Neutrophil (primary cell): Measurements from ENCODE around the gene MRTFB.

ENCODE experiments used
- H3K27ac ChIP-seq: fragments of 200-600 bp; sonication (generic); 2 replicates; pipeline ENCODE4 v1.5.1; 2016; ENCODE audit warnings: mild to moderate bottlenecking, moderate library complexity
- H3K27me3 ChIP-seq: fragments of 200-600 bp; sonication (generic); 2 replicates; pipeline ENCODE4 v1.6.0; 2016; ENCODE audit warnings: mild to moderate bottlenecking
- H3K36me3 ChIP-seq: fragments of 200-600 bp; sonication (generic); 2 replicates; pipeline ENCODE4 v1.5.1; 2017
- H3K4me1 ChIP-seq, 2 experiments: fragments of 200-600 bp in 1 of 2; sonication (generic) in 1 of 2; 1 replicate in 1 of 2; 2 replicates in 1 of 2; pipeline versions ENCODE4 v1.5.1 to v1.6.1; 2013 to 2016; ENCODE audit warnings: low read depth in 1 of 2, low read length in 1 of 2, mild to moderate bottlenecking in 1 of 2, moderate library complexity in 1 of 2; ENCODE audit not compliant: control insufficient read depth in 1 of 2, insufficient read depth in 1 of 2
- H3K4me3 ChIP-seq, 2 experiments: fragments of 200-600 bp in 1 of 2; sonication (generic) in 1 of 2; 1 replicate in 1 of 2; 2 replicates in 1 of 2; pipeline ENCODE4 v1.5.1; 2013 to 2016; ENCODE audit warnings: low read depth in 1 of 2, low read length in 1 of 2, mild to moderate bottlenecking in 1 of 2, moderate library complexity in 1 of 2
- H3K9me3 ChIP-seq: fragments of 200-600 bp; sonication (generic); 2 replicates; pipeline ENCODE4 v1.5.1; 2016
- TF ChIP-seq, protein P1 (sequence below): fragments of 200-600 bp; sonication (generic); IDR thresholded peaks from 2 replicates; pipeline ENCODE4 v1.5.1; 2016; ENCODE audit warnings: antibody characterized with exemption

Gene MRTFB

DNA sequence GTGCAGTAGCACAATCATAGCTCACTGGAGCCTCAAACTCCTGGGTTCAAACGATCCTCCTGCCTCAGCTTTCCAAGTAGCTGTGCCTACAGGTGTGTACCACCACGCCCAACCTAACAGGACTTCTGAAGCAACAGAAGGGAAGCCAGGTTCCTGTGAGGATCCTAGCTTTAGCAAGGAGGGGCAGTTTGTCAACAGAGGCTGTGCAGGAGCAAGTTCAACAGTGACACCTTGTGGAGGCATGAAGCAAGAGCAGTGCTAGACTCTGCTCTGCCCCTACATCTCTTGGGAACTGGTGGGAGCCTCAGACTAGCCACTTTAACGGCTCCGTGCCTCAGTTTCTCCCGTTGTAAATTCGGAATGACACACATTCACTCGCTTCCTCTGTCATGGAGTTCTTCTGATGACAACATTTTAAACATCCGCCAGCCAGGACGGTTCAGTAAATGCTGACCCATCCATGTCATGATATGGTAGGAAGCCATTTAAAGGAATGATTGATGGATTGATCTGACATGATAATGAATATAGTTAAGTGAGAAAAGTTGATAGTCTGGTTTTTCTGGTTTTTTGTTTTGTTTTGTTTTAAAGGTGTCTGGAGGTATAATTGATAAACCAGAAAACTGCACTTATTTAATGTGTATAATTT, 218.7 kb downstream of the MRTFB start:
- TF ChIP-seq, protein P1, sequence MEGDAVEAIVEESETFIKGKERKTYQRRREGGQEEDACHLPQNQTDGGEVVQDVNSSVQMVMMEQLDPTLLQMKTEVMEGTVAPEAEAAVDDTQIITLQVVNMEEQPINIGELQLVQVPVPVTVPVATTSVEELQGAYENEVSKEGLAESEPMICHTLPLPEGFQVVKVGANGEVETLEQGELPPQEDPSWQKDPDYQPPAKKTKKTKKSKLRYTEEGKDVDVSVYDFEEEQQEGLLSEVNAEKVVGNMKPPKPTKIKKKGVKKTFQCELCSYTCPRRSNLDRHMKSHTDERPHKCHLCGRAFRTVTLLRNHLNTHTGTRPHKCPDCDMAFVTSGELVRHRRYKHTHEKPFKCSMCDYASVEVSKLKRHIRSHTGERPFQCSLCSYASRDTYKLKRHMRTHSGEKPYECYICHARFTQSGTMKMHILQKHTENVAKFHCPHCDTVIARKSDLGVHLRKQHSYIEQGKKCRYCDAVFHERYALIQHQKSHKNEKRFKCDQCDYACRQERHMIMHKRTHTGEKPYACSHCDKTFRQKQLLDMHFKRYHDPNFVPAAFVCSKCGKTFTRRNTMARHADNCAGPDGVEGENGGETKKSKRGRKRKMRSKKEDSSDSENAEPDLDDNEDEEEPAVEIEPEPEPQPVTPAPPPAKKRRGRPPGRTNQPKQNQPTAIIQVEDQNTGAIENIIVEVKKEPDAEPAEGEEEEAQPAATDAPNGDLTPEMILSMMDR: no peak
- no peak overlapping the region for H3K4me3 ChIP-seq
- H3K36me3 ChIP-seq: no peaks in the 10 kb centered on the region
- H3K9me3 ChIP-seq: peaks cover 10% of the 10 kb centered on the region
- H3K4me1 ChIP-seq: peaks cover 3 to 18% of the 10 kb centered on the region in 2 experiments
- peaks cover 29% of the 10 kb centered on the region for H3K27me3 ChIP-seq
- no peak overlapping the region for H3K27ac ChIP-seq

DNA sequence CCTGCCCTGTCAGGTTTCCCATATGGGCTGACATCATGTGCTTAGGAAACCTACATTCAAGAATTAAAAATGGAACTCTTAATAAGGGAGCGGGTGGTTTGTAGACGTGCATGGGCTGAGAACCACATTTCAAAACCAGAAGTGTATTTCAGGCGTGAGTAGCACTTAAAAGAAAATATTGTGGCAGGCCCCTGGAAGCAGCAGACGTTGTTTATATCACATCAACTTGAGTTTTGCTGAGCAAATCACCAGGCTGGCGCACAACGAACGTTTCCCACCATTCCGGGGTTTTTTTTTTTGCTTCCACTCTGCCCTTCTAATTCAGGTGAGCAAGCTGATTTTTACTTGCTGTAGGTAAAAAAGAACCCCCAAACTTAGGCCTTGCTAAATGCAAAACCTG, 220.2 kb downstream of the MRTFB start:
- H3K27ac ChIP-seq: no peak overlapping the region
- TF ChIP-seq, protein P1: no peak
- no peaks in the 10 kb centered on the region for H3K36me3 ChIP-seq
- H3K9me3 ChIP-seq: peaks cover 10% of the 10 kb centered on the region
- H3K4me3 ChIP-seq: no peak overlapping the region
- H3K4me1 ChIP-seq: peaks cover under 1 to 6% of the 10 kb centered on the region in 2 experiments
- H3K27me3 ChIP-seq: peaks cover 14% of the 10 kb centered on the region

DNA sequence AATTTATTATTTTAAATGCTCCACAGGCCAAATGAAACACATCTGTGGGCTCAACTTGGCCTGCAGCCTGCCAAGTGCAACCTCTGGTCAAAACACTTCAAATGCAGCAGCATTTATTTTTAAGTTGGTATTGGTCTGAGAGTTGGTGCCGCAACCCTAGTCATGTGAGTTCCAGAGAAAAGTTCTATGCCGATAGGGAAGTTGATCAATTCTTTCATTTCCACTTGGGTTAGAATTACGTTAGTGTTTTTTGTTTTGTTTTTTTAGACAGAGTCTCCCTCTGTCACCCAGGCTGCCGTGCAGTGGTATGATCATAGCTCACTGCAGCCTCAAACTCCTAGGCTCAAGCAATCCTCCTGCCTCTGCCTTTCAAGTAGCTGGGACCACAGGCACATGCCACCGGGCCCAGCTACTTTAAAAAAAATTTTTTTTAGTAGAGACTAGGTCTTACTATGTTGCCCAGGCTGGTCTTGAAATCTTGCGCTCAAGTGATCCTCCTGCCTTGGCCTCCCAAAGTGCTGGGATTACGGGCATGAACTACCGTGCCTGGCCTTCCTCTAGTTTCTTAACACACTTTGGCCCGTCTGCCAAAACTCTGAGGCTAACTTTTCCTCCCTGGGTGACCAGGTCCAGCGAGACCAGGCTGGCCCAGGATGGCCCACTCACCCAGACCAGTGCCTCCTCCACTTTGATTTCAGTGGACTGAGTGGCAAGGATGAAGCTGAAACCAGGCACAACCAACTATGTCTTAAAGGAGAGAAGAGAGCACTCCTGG, 221.1 kb downstream of the MRTFB start:
- Histone ChIP-seq H3K36me3 (no peaks in the 10 kb centered on the region), H3K4me1 (no peaks in the 10 kb centered on the region), H3K27ac (no peak overlapping the region), H3K4me3 (no peak overlapping the region), H3K27me3 (peaks cover 5% of the 10 kb centered on the region), H3K9me3 (peaks cover 10% of the 10 kb centered on the region)
- TF ChIP-seq, protein P1: no peak

DNA sequence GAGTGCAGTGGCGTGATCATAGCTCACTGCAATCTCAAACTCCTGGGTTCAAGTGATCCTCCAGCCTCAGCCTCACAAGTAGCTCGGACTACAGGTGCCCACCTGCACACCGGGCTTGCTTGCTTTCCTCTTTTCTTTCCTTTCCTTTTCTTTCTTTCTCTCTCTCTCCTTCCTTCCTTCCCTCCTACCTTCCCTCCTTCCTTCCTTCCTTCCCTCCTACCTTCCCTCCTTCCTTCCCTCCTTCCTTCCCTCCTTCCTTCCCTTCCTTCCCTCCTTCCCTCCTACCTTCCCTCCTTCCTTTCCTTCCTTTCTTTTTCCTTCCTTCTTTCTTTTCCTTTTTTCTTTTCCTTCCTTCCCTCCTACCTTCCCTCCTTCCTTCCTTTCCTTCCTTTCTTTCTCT, 225.5 kb downstream of the MRTFB start:
- no peaks in the 10 kb centered on the region for H3K9me3 ChIP-seq
- TF ChIP-seq, protein P1: no peak
- H3K36me3 ChIP-seq: no peaks in the 10 kb centered on the region
- no peaks in the 10 kb centered on the region for H3K4me1 ChIP-seq
- no peak overlapping the region for H3K4me3 ChIP-seq
- H3K27me3 ChIP-seq: peaks cover 32% of the 10 kb centered on the region
- no peak overlapping the region for H3K27ac ChIP-seq

DNA sequence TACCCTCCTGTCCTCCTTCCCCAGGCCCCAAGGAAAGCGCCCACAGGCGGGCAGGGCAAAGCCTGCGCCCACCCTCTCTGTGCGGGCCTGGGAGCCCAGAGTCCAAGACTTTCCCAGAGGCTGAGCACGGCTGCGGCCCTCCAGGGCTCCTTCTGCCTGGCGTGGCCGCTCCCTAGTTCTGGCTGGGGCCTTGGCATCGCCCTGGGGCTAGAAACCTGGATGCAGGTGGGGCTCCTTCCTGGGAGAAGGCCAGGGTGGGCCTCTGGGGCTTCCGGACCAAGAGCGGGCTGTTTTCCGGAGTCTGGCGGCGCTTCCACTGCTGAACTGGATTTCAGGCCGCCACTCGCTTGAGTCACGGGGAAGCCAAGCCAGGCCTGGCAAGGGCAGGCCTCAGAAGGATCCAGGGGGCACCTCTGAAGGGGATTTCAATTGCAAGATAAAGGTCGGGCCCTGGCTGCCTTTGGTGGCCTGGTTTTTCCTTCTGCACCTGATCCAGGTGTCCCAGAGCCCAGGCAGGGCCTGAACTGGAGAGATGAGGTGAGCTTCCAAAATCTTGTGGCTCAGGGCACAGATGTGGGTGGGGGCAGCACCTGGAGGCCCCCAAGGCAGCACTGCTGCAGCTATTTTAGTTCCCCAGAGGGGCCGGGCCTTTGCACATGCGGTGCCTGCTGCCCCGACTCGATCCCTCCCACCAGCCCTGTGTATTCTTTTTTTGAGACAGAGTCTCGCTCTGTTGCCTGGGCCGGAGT, 227.4 kb downstream of the MRTFB start:
- H3K9me3 ChIP-seq: no peaks in the 10 kb centered on the region
- TF ChIP-seq, protein P1: no peak
- no peak overlapping the region for H3K27ac ChIP-seq
- H3K27me3 ChIP-seq: peaks cover 51% of the 10 kb centered on the region
- peaks cover 0 to 14% of the 10 kb centered on the region in 2 experiments for H3K4me1 ChIP-seq
- no peaks in the 10 kb centered on the region for H3K36me3 ChIP-seq
- no peak overlapping the region for H3K4me3 ChIP-seq
